Lower lobe of right lung (tissue), 2 donors: ENCODE data around the gene POLDIP2. TPM values are rescaled to one million over a fixed set of nuclear protein-coding genes. Genes with fewer than 3 reads are reported as not detected.

Experiments used
- ATAC-seq, 2 donors: fragments of 200-7000 bp; cut with Tn5 transposase; one replicate each; pipeline ENCODE4 v1.9.1; 2020 to 2022; ENCODE audit warnings: mild to moderate bottlenecking in 2 of 2, moderate library complexity in 2 of 2
- DNase-seq: peaks from one replicate; pipeline ENCODE4 v3.0.0-alpha.2; 2020
- H3K27ac ChIP-seq: fragments of 200-600 bp; one replicate; pipeline ENCODE4 v1.8.0; 2022
- H3K27me3 ChIP-seq: fragments of 200-600 bp; one replicate; pipeline ENCODE4 v1.8.0; 2022; ENCODE audit warnings: low read depth
- H3K36me3 ChIP-seq: fragments of 200-600 bp; one replicate; pipeline ENCODE4 v1.8.0; 2022; ENCODE audit warnings: mild to moderate bottlenecking
- H3K4me1 ChIP-seq: fragments of 200-600 bp; one replicate; pipeline ENCODE4 v1.8.0; 2022
- H3K4me3 ChIP-seq: fragments of 200-600 bp; one replicate; pipeline ENCODE4 v1.8.0; 2022; ENCODE audit warnings: mild to moderate bottlenecking
- H3K9me3 ChIP-seq: fragments of 200-600 bp; one replicate; pipeline ENCODE4 v1.8.0; 2022
- intact Hi-C: fragments of 100-400 bp; cut with DNase I; formaldehyde crosslinking; loops from one replicate; pipeline ENCODE4 v1.11.0; 2022
- total RNA-seq: library from RNA; stranded (reverse); fragmentation: NEBNext Ultra II Directional; extraction: Animal tissue kit (Norgen Biotek cat#: 25700); gene quantifications from one replicate; pipeline ENCODE4 v1.2.1, GENCODE V29; 2021
- TF ChIP-seq, protein P1 (sequence below): fragments of 200-600 bp; IDR thresholded peaks from one replicate; pipeline ENCODE4 v1.8.0; 2022; ENCODE audit warnings: antibody characterized with exemption, mild to moderate bottlenecking
- donor health status: DM: no; HTN: yes; CAD: no; lungs with severe emphysema.

The POLDIP2 gene
- total RNA-seq, 1 donor from 2014 or later, result 54.7 TPM

DNA sequence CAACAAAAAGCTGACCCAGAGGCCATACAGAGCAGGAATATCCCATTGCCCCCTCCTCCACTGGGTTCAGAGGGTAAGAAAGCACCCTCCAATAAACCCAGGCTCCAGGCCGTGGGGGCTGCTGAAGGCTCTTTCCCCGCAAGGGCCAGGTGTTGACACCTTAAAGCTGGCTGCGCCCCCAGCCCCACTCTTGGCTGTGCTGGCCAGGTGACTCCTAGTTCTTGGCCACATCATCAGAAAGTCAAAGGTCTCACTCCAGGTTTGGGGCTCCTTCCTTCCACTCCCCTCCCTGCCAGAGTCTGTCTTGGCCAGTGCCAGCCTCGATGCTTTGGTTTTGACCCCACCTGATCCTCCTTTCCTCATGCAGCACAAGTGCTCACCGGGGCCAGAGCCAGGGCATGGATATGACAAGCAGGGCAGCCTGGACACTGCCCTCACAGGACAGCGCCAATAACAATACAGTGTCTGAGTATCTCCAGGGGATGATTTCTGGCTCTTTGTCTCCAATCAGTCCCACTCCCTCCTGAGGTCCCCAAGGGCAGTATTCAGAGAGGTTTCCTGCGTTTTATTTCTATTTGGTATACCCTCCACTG is 40.5 kb upstream of the POLDIP2 start:
- peaks cover 3% of the 10 kb centered on the region for H3K4me1 ChIP-seq
- no peak for DNase-seq
- peaks cover 94% of the 10 kb centered on the region for H3K36me3 ChIP-seq
- H3K4me3 ChIP-seq, result no peak overlapping the region
- TF ChIP-seq, protein P1, sequence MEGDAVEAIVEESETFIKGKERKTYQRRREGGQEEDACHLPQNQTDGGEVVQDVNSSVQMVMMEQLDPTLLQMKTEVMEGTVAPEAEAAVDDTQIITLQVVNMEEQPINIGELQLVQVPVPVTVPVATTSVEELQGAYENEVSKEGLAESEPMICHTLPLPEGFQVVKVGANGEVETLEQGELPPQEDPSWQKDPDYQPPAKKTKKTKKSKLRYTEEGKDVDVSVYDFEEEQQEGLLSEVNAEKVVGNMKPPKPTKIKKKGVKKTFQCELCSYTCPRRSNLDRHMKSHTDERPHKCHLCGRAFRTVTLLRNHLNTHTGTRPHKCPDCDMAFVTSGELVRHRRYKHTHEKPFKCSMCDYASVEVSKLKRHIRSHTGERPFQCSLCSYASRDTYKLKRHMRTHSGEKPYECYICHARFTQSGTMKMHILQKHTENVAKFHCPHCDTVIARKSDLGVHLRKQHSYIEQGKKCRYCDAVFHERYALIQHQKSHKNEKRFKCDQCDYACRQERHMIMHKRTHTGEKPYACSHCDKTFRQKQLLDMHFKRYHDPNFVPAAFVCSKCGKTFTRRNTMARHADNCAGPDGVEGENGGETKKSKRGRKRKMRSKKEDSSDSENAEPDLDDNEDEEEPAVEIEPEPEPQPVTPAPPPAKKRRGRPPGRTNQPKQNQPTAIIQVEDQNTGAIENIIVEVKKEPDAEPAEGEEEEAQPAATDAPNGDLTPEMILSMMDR, result no peak
- no peaks in the 10 kb centered on the region for H3K9me3 ChIP-seq
- no peak for ATAC-seq
- H3K27ac ChIP-seq, result no peak overlapping the region
- no peaks in the 10 kb centered on the region for H3K27me3 ChIP-seq
- intact Hi-C loops, result no loop called here

DNA sequence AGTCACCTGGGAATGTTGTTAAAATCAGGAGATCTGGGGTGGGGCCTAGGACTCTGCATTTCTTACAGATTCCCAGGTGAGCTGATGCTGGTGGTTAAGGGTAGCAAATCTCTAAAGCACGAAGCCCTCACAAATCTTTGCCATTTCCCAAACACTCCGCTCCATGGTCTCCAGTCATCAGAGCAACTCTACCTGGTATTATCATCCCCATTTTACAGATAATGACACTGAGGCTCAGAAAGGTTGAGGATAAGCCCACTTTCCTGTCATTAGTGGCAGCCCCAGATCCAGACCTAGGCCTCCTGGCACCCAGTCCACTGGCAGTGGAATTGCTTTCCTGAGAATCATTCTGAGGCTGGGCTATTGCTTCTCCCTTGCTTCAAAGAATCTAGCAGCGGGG is 39.9 kb upstream of the POLDIP2 start:
- Histone ChIP-seq H3K4me1 (no peaks in the 10 kb centered on the region), H3K4me3 (no peak overlapping the region), H3K9me3 (no peaks in the 10 kb centered on the region), H3K27me3 (no peaks in the 10 kb centered on the region), H3K36me3 (peaks cover 94% of the 10 kb centered on the region), H3K27ac (no peak overlapping the region)
- DNase-seq (no peak), ATAC-seq (no peak)
- intact Hi-C loops, result no loop called here
- TF ChIP-seq, protein P1, result no peak

DNA sequence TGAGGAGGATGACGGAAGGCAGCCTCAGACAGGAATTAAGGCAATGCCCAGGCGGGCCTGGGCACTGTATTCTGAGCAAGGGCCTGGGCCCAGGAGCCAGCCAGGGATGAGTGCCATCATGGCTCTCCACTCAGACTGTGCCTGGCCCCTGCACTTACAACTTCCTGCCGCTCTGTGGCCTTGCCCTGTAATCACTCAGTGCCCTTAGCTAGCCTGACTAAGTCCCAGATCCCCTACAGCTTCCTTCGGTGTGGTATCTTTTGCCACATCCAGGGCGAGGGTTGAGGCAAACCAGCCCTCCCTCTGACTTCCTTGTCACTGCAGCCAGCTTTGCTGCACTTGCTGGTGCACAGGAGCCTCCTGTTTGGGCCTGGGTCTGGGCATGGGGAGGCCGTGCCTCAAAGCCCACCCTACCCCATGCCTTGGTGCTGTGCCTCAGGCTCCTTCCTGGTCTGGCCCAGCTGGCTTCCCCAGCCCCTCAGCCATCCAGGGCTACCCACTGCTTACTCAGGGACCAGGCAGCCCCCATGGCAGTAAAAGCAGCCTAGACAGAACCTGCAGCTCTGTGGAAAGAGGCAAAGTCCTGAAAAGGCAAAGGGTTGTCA is 39.4 kb upstream of the POLDIP2 start:
- no peak for DNase-seq
- H3K4me3 ChIP-seq, result no peak overlapping the region
- TF ChIP-seq, protein P1, result no peak
- H3K27ac ChIP-seq, result no peak overlapping the region
- ATAC-seq, result peak in 1 of 2 donors; percentile 19
- intact Hi-C loops, result no loop called here
- H3K4me1 ChIP-seq, result no peaks in the 10 kb centered on the region
- H3K9me3 ChIP-seq, result no peaks in the 10 kb centered on the region
- peaks cover 94% of the 10 kb centered on the region for H3K36me3 ChIP-seq
- no peaks in the 10 kb centered on the region for H3K27me3 ChIP-seq

DNA sequence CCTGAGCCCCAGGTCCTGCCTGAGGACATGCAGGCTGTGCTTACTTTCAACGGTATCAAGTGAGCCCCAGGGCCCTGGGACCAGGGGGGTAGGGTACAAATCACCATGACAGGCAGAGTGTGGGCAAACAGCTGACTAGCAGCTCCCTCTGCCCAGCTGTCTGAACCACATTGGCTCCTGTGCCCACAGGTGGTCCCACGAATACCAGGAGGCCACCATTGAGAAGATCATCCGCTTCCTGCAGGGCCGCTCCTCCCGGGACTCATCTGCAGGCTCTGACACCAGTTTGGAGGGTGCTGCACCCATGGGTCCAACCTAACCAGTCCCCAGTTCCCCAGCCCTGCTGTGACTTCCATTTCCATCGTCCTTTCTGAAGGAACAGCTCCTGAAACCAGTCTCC is 38.6 kb upstream of the POLDIP2 start:
- peaks cover 95% of the 10 kb centered on the region for H3K36me3 ChIP-seq
- DNase-seq (no peak), ATAC-seq (no peak)
- H3K27me3 ChIP-seq, result no peaks in the 10 kb centered on the region
- no peaks in the 10 kb centered on the region for H3K4me1 ChIP-seq
- TF ChIP-seq, protein P1, result no peak
- H3K9me3 ChIP-seq, result no peaks in the 10 kb centered on the region
- intact Hi-C loops, result no loop called here
- H3K27ac ChIP-seq, result no peak overlapping the region
- H3K4me3 ChIP-seq, result no peak overlapping the region

DNA sequence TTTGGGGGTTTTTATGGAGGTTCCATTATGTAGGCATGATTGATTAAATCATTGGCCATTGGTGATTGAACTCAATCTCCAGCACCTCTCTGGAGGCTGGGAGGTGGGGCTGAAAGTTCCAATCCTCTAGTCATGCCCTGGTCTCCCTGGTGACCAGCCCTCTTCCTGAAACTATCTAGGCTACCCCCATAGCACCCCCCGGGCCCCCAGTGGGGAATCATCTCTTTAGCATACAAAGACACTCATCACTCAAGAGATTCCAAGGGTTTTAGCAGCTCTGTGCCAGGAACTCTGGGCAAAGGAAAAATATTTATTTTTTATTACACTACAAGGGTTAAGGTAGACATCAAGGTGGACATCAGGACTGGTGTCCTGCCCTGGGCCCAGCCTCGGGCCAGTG is 38.1 kb upstream of the POLDIP2 start:
- Histone ChIP-seq H3K9me3 (no peaks in the 10 kb centered on the region), H3K27me3 (no peaks in the 10 kb centered on the region), H3K36me3 (peaks cover 95% of the 10 kb centered on the region), H3K4me3 (no peak overlapping the region), H3K27ac (no peak overlapping the region), H3K4me1 (no peaks in the 10 kb centered on the region)
- intact Hi-C loops, result no loop called here
- ATAC-seq (no peak), DNase-seq (no peak)
- TF ChIP-seq, protein P1, result no peak
